GM23338 (cell line): ENCODE measurements around the gene MKNK1. TPM values are rescaled to one million over a fixed set of nuclear protein-coding genes. Genes with fewer than 3 reads are reported as not detected.

Experiments used
- ATAC-seq: fragments of 200-7000 bp; cut with Tn5 transposase; 3 replicates; pipeline ENCODE4 v1.9.1; 2020
- DNase-seq: peaks from one replicate; pipeline ENCODE4 v3.0.0-alpha.2; 2015; ENCODE audit warnings: low spot score
- H2AFZ ChIP-seq: fragments of 200-600 bp; sonication (generic); 2 replicates; pipeline ENCODE4 v1.8.0; 2016; ENCODE audit warnings: antibody characterized with exemption, mild to moderate bottlenecking, moderate library complexity
- H3F3A ChIP-seq: fragments of 200-600 bp; sonication (generic); replicated peaks from 2 replicates; pipeline ENCODE4 v1.8.0; 2017; ENCODE audit warnings: antibody characterized with exemption, mixed run types, low read depth
- H3K27ac ChIP-seq: fragments of 200-600 bp; sonication (generic); 2 replicates; pipeline ENCODE4 v1.6.1; 2016; ENCODE audit warnings: low read depth
- H3K27me3 ChIP-seq: fragments of 200-600 bp; sonication (generic); 2 replicates; pipeline ENCODE4 v1.8.0; 2016; ENCODE audit warnings: mild to moderate bottlenecking, mixed run types, moderate library complexity; ENCODE audit not compliant: insufficient read depth
- H3K36me3 ChIP-seq: fragments of 200-600 bp; sonication (generic); 2 replicates; pipeline ENCODE4 v1.8.0; 2016; ENCODE audit warnings: mild to moderate bottlenecking; ENCODE audit not compliant: insufficient read depth
- H3K4me1 ChIP-seq: fragments of 200-600 bp; sonication (generic); 2 replicates; pipeline ENCODE4 v1.8.0; 2016; ENCODE audit warnings: mild to moderate bottlenecking, moderate library complexity; ENCODE audit not compliant: insufficient read depth
- H3K4me2 ChIP-seq: fragments of 200-600 bp; sonication (generic); 2 replicates; pipeline ENCODE4 v1.7.1; 2017; ENCODE audit warnings: mixed run types
- H3K4me3 ChIP-seq: fragments of 200-600 bp; sonication (generic); 2 replicates; pipeline ENCODE4 v1.6.1; 2016; ENCODE audit warnings: mixed run types
- H3K79me2 ChIP-seq: fragments of 200-600 bp; sonication (generic); replicated peaks from 2 replicates; pipeline ENCODE4 v1.8.0; 2017; ENCODE audit warnings: mild to moderate bottlenecking; ENCODE audit not compliant: insufficient read depth
- H3K9me2 ChIP-seq: fragments of 200-600 bp; sonication (generic); 2 replicates; pipeline ENCODE4 v1.8.0; 2017; ENCODE audit not compliant: insufficient read depth
- H4K20me1 ChIP-seq: fragments of 200-600 bp; sonication (generic); replicated peaks from 2 replicates; pipeline ENCODE4 v1.8.0; 2017; ENCODE audit warnings: mild to moderate bottlenecking; ENCODE audit not compliant: insufficient read depth
- H3K27ac Mint-ChIP-seq: 2 replicates; pipeline ENCODE4 v1.8.0; 2020; ENCODE audit warnings: inconsistent platforms, mild to moderate bottlenecking, moderate library complexity, mixed read lengths
- H3K27me3 Mint-ChIP-seq: 3 replicates; pipeline ENCODE4 v1.8.0; 2022; ENCODE audit warnings: low read depth, mild to moderate bottlenecking, moderate library complexity, mixed read lengths, inconsistent platforms; ENCODE audit not compliant: insufficient read depth, poor library complexity
- H3K36me3 Mint-ChIP-seq: 3 replicates; pipeline ENCODE4 v1.8.0; 2021; ENCODE audit warnings: low read depth, mild to moderate bottlenecking, inconsistent platforms, moderate library complexity, mixed read lengths
- H3K4me1 Mint-ChIP-seq: 3 replicates; pipeline ENCODE4 v1.8.0; 2020; ENCODE audit warnings: mild to moderate bottlenecking, inconsistent platforms, mixed read lengths
- H3K4me3 Mint-ChIP-seq: 3 replicates; pipeline ENCODE4 v1.8.0; 2021; ENCODE audit warnings: moderate library complexity, mild to moderate bottlenecking, inconsistent platforms, mixed read lengths
- H3K9me3 Mint-ChIP-seq: 3 replicates; pipeline ENCODE4 v1.8.0; 2020; ENCODE audit warnings: moderate library complexity, mild to moderate bottlenecking, inconsistent platforms, mixed read lengths
- EZH2 ChIP-seq: fragments of 200-600 bp; sonication (generic); IDR thresholded peaks from one replicate; pipeline ENCODE4 v1.8.0; 2017; ENCODE audit warnings: antibody characterized with exemption, mild to moderate bottlenecking, low read depth; ENCODE audit not compliant: unreplicated experiment
- EZH2phosphoT487 ChIP-seq: fragments of 200-600 bp; sonication (generic); IDR thresholded peaks from one replicate; pipeline ENCODE4 v1.8.1; 2018; ENCODE audit warnings: antibody characterized with exemption; ENCODE audit not compliant: unreplicated experiment
- JUNB ChIP-seq: IDR thresholded peaks from one replicate; pipeline ENCODE4 v1.6.1; 2016; ENCODE audit warnings: antibody characterized with exemption; ENCODE audit not compliant: unreplicated experiment
- POLR2AphosphoS5 ChIP-seq: IDR thresholded peaks from 2 replicates; pipeline ENCODE4 v1.6.1; 2016; ENCODE audit warnings: antibody characterized with exemption, low read depth
- REST ChIP-seq: IDR thresholded peaks from one replicate; pipeline ENCODE4 v1.6.1; 2018; ENCODE audit warnings: antibody characterized with exemption; ENCODE audit not compliant: unreplicated experiment
- ZNF114 ChIP-seq: fragments of 250-450 bp; sonication (Bioruptor Pico); IDR thresholded peaks from 2 replicates; pipeline ENCODE4 v1.5.0; 2020; ENCODE audit warnings: mild to moderate bottlenecking, moderate library complexity
- ZNF331 ChIP-seq: fragments of 250-450 bp; sonication (Bioruptor Pico); IDR thresholded peaks from 2 replicates; pipeline ENCODE4 v1.5.0; 2020; ENCODE audit warnings: low read depth, mild to moderate bottlenecking, moderate library complexity
- ZNF462 ChIP-seq: fragments of 250-450 bp; sonication (Bioruptor Pico); IDR thresholded peaks from 2 replicates; pipeline ENCODE4 v1.5.0; 2020; ENCODE audit warnings: mild to moderate bottlenecking, moderate library complexity
- polyA plus RNA-seq: library from polyadenylated mRNA; unstranded; fragments of >200 nt; fragmentation: Nextera tagmentation; extraction: Ambion mirVana; gene quantifications from 2 replicates; pipeline ENCODE4 v1.2.1, GENCODE V29; 2016
- total RNA-seq: library from RNA; depleted of rRNA; stranded (reverse); fragments of >200 nt; shearing (Covaris generic); gene quantifications from 2 replicates; pipeline ENCODE4 v1.2.3, GENCODE V29; 2014

The MKNK1 gene
- total and polyA plus RNA-seq, 2 experiments from 2014 or later, result 11.8 to 20.5 TPM

- DNase-seq (no peak), ATAC-seq (no peak)
- Histone ChIP-seq H3K36me3 (no peaks in the 10 kb centered on the region), H3K9me2 (no peaks in the 10 kb centered on the region), H3K79me2 (no peaks in the 10 kb centered on the region), H3K27me3 (peaks cover 20% of the 10 kb centered on the region), H3K27ac (no peak overlapping the region), H3K4me2 (peak overlapping the region; percentile 53), H3K4me3 (no peak overlapping the region), H2AFZ (no peak overlapping the region), H3F3A (no peaks in the 10 kb centered on the region), H3K4me1 (peaks cover 34% of the 10 kb centered on the region), H4K20me1 (no peaks in the 10 kb centered on the region)
- H3K4me1 Mint-ChIP-seq, result peaks cover 62% of the 10 kb centered on the region
- no peak overlapping the region; the same call in 2 of the 3 replicates for H3K4me3 Mint-ChIP-seq
- peaks cover 26% of the 10 kb centered on the region for H3K27me3 Mint-ChIP-seq
- H3K36me3 Mint-ChIP-seq, result peaks cover 5% of the 10 kb centered on the region; the same call in 2 of the 3 replicates
- H3K27ac Mint-ChIP-seq, result no peak overlapping the region
- H3K9me3 Mint-ChIP-seq, result no peaks in the 10 kb centered on the region
- TF ChIP-seq ZNF114, result no peak
- TF ChIP-seq ZNF331 (CRISPR knock-in tag), result no peak
Measured at GRCh38 chr1:46614604-46614984, 10.5 kb upstream of the MKNK1 start.

GRCh38 chr1:46613661-46614603, 9.9 kb upstream of the MKNK1 start:
- Mint-ChIP-seq H3K9me3 (no peaks in the 10 kb centered on the region), H3K27me3 (peaks cover 26% of the 10 kb centered on the region), H3K4me1 (peaks cover 62% of the 10 kb centered on the region), H3K36me3 (peaks cover 11% of the 10 kb centered on the region; the same call in 2 of the 3 replicates), H3K4me3 (peak overlapping the region; percentile 62), H3K27ac (peak overlapping the region; percentile 82)
- peak; percentile 92 for DNase-seq
- Histone ChIP-seq H3K27me3 (peaks cover 18% of the 10 kb centered on the region), H3K36me3 (no peaks in the 10 kb centered on the region), H3K79me2 (no peaks in the 10 kb centered on the region), H3K4me3 (peak overlapping the region; percentile 39; the same call in 1 of the 2 replicates), H3K9me2 (no peaks in the 10 kb centered on the region), H3K4me1 (peaks cover 34% of the 10 kb centered on the region), H3K4me2 (peak overlapping the region; percentile 53), H3K27ac (peak overlapping the region; percentile 89), H3F3A (no peaks in the 10 kb centered on the region), H2AFZ (peak overlapping the region; percentile 8; the same call in 1 of the 2 replicates), H4K20me1 (no peaks in the 10 kb centered on the region)
- peak; percentile 81 for ATAC-seq
- TF ChIP-seq REST (no peak), ZNF462 (CRISPR knock-in tag) (no peak), ZNF114 (no peak), EZH2 (no peak), POLR2AphosphoS5 (0 out of 2 replicates have a peak, but pooled peaks have one; percentile 17), EZH2phosphoT487 (no peak), JUNB (no peak)
